Lung (tissue), 12 donors: Measurements from ENCODE around the gene PRDM10. TPM values are rescaled to one million over a fixed set of nuclear protein-coding genes. Genes with fewer than 3 reads are reported as not detected.
A peak's percentile ranks its signal among the peaks of the same experiment; 100 is the strongest.

Experiments
- ATAC-seq: fragments of 200-7000 bp; cut with Tn5 transposase; one replicate; pipeline ENCODE4 v1.9.1; 2020; ENCODE audit warnings: moderate number of reproducible peaks; ENCODE audit not compliant: insufficient read depth, low FRiP score
- DNase-seq, 3 donors: peaks; one replicate each; pipeline ENCODE4 v3.0.0-alpha.2; 2013 to 2017
- H3K27ac ChIP-seq, 2 donors: one replicate each; pipeline ENCODE4 v1.5.1; 2013; ENCODE audit warnings: mild to moderate bottlenecking in 2 of 2, moderate library complexity in 2 of 2, control low read depth in 1 of 2, inconsistent platforms in 1 of 2, low read depth in 1 of 2, low read length in 1 of 2
- H3K27me3 ChIP-seq, 3 donors: one replicate each; pipeline ENCODE4 v1.5.1; 2013; ENCODE audit warnings: low read length in 2 of 3; ENCODE audit not compliant: control insufficient read depth in 3 of 3, insufficient read depth in 3 of 3
- H3K36me3 ChIP-seq, 4 donors: one replicate each; pipeline ENCODE4 v1.5.1; 2013; ENCODE audit warnings: low read length in 4 of 4, mild to moderate bottlenecking in 1 of 4, moderate library complexity in 1 of 4; ENCODE audit not compliant: control insufficient read depth in 4 of 4, insufficient read depth in 4 of 4
- H3K4me1 ChIP-seq, 5 donors: one replicate each; pipeline ENCODE4 v1.5.1; 2013; ENCODE audit warnings: low read length in 5 of 5, mild to moderate bottlenecking in 2 of 5, moderate library complexity in 1 of 5; ENCODE audit not compliant: control insufficient read depth in 5 of 5, insufficient read depth in 5 of 5
- H3K4me3 ChIP-seq: one replicate; pipeline ENCODE4 v1.5.1; 2013; ENCODE audit warnings: mild to moderate bottlenecking, control low read depth, moderate library complexity
- H3K9ac ChIP-seq, 2 donors: one replicate each; pipeline ENCODE4 v1.5.1; 2013; ENCODE audit warnings: low read length in 2 of 2, control low read depth in 1 of 2; ENCODE audit not compliant: insufficient read depth in 1 of 2
- H3K9me3 ChIP-seq, 4 donors: one replicate each; pipeline ENCODE4 v1.5.1; 2013; ENCODE audit warnings: low read length in 3 of 4, mild to moderate bottlenecking in 1 of 4, moderate library complexity in 1 of 4; ENCODE audit not compliant: control insufficient read depth in 4 of 4, insufficient read depth in 3 of 4
- CTCF ChIP-seq: IDR thresholded peaks from 2 replicates; pipeline ENCODE4 v1.5.1; 2012; ENCODE audit warnings: mild to moderate bottlenecking; ENCODE audit errors: control extremely low read depth, extremely low read depth
- WGBS, 2 donors: extraction: QIAGEN DNeasy Blood & Tissue Kit; methylation state at CpG; one replicate each; pipeline ENCODE4 v1.1.7; 2013; 5-methylcytosine and 5-hydroxymethylcytosine counted together
- polyA plus RNA-seq, 2 donors: library from polyadenylated mRNA; stranded (reverse); fragments of 200-250 nt; gene quantifications; one replicate each; pipeline ENCODE4 v1.2.1, GENCODE V29; 2013
- total RNA-seq, 2 donors: library from RNA; depleted of rRNA in 1 of 2; stranded (reverse); fragments of >200 nt in 1 of 2; gene quantifications; one replicate each; pipeline ENCODE4 v1.2.1, GENCODE V29; 2014 to 2021
- donor health status: control.
- donor health status: control.
- donor health status: Bipolar disorder and iron deficiency.
- donor health status: healthy.
- donor health status: DM: yes; HTN: yes; CAD: no.

The PRDM10 gene
- total and polyA plus RNA-seq, 4 donors, result 2.3 to 19.0 (median 5.7) TPM

GRCh38 chr11:129918361-129918760 lies 84.3 kb downstream of the PRDM10 start:
- ATAC-seq (no peak), DNase-seq (no peak)
- WGBS, 2 donors, result 96 to 97% methylated on average over 22 of the region's 22 CpGs
- Histone ChIP-seq H3K36me3 (peaks cover 10 to 18% (median 14%) of the 10 kb centered on the region in 4 donors), H3K4me1 (no peaks in the 10 kb centered on the region), H3K4me3 (no peak overlapping the region), H3K9ac (no peak overlapping the region), H3K9me3 (no peaks in the 10 kb centered on the region), H3K27me3 (no peaks in the 10 kb centered on the region), H3K27ac (no peak overlapping the region)
- TF ChIP-seq CTCF, result no peak

- peaks cover 5 to 16% (median 13%) of the 10 kb centered on the region in 4 donors for H3K36me3 ChIP-seq
- no peaks in the 10 kb centered on the region for H3K4me1 ChIP-seq
- WGBS, 2 donors, result 94 to 98% methylated on average over 2 of the region's 2 CpGs
- no peak for TF ChIP-seq CTCF
- ATAC-seq (no peak), DNase-seq (no peak)
- H3K27ac ChIP-seq, result no peak overlapping the region
- H3K9ac ChIP-seq, result no peak overlapping the region
- no peaks in the 10 kb centered on the region for H3K9me3 ChIP-seq
- H3K4me3 ChIP-seq, result no peak overlapping the region
- H3K27me3 ChIP-seq, result no peaks in the 10 kb centered on the region
Measured at GRCh38 chr11:129917231-129917630, 85.4 kb downstream of the PRDM10 start.

GRCh38 chr11:129911298-129911697 lies 91.3 kb downstream of the PRDM10 start:
- Histone ChIP-seq H3K27ac (no peak overlapping the region), H3K4me3 (no peak overlapping the region), H3K27me3 (no peaks in the 10 kb centered on the region), H3K9me3 (no peaks in the 10 kb centered on the region), H3K9ac (no peak overlapping the region), H3K4me1 (peaks cover 0 to 2% (median 0%) of the 10 kb centered on the region in 5 donors), H3K36me3 (peaks cover 11 to 21% (median 15%) of the 10 kb centered on the region in 4 donors)
- 32 to 45% methylated on average over 3 of the region's 3 CpGs for WGBS, 2 donors
- no peak for TF ChIP-seq CTCF
- ATAC-seq (no peak), DNase-seq (peak in 2 of 3 donors; percentile 17 to 45)

- peaks cover 0 to 2% (median 0%) of the 10 kb centered on the region in 5 donors for H3K4me1 ChIP-seq
- no peak overlapping the region for H3K27ac ChIP-seq
- DNase-seq, result peak in 1 of 3 donors; percentile 15
- 79 to 86% methylated on average over 7 of the region's 7 CpGs for WGBS, 2 donors
- H3K9ac ChIP-seq, result no peak overlapping the region
- H3K4me3 ChIP-seq, result no peak overlapping the region
- H3K9me3 ChIP-seq, result no peaks in the 10 kb centered on the region
- H3K36me3 ChIP-seq, result peaks cover 9 to 25% (median 17%) of the 10 kb centered on the region in 4 donors
- no peaks in the 10 kb centered on the region for H3K27me3 ChIP-seq
- TF ChIP-seq CTCF, result no peak
- ATAC-seq, result no peak
Measured at GRCh38 chr11:129910360-129910759, 92.3 kb downstream of the PRDM10 start.
